Vagina (tissue), 2 donors: ENCODE data around the gene UBL3. TPM values are rescaled to one million over a fixed set of nuclear protein-coding genes. Genes with fewer than 3 reads are reported as not detected.

Experiments used
- DNase-seq, 2 donors: peaks; one replicate each; pipeline ENCODE4 v3.0.0-alpha.2; 2017; ENCODE audit errors: extremely low spot score in 2 of 2
- H3K27ac ChIP-seq: fragments of 200-600 bp; sonication (generic); one replicate; pipeline ENCODE4 v1.5.1; 2019
- H3K27me3 ChIP-seq: fragments of 200-600 bp; sonication (generic); one replicate; pipeline ENCODE4 v1.5.1; 2019
- H3K36me3 ChIP-seq, 2 donors: fragments of 200-600 bp; sonication (generic); one replicate each; pipeline ENCODE4 v1.5.1; 2017 to 2019
- H3K4me1 ChIP-seq: fragments of 200-600 bp; sonication (generic); one replicate; pipeline ENCODE4 v1.5.1; 2019
- H3K4me3 ChIP-seq, 2 donors: fragments of 200-600 bp; sonication (generic); 1 replicate in 1 of 2; 2 replicates in 1 of 2; pipeline ENCODE4 v1.5.1; 2016 to 2019
- H3K9me3 ChIP-seq: fragments of 200-600 bp; sonication (generic); one replicate; pipeline ENCODE4 v1.5.1; 2019
- CTCF ChIP-seq, 3 experiments: fragments of 450-650 bp in 2 of 3; fragments of 200-600 bp in 1 of 3; sonication (generic) in 1 of 3; IDR thresholded peaks; one replicate each; pipeline ENCODE4 v1.5.1; 2017 to 2019; ENCODE audit warnings: antibody characterized with exemption in 3 of 3, mild to moderate bottlenecking in 2 of 3, moderate library complexity in 2 of 3
- POLR2A ChIP-seq, 2 donors: fragments of 450-650 bp; IDR thresholded peaks; one replicate each; pipeline ENCODE4 v1.6.1; 2017; ENCODE audit warnings: antibody characterized with exemption in 2 of 2, mild to moderate bottlenecking in 2 of 2, moderate library complexity in 2 of 2
- POLR2AphosphoS5 ChIP-seq, 2 donors: sonication (generic); formaldehyde crosslinking; IDR thresholded peaks; one replicate each; pipeline ENCODE4 v1.9.0; 2017; ENCODE audit warnings: antibody characterized with exemption in 2 of 2, mild to moderate bottlenecking in 2 of 2, low read depth in 1 of 2; ENCODE audit not compliant: insufficient read depth in 1 of 2
- intact Hi-C: fragments of 100-400 bp; cut with DNase I; formaldehyde crosslinking; loops from one replicate; pipeline ENCODE4 v1.15.1; 2023
- total RNA-seq: library from RNA; depleted of rRNA; stranded (reverse); fragments of >200 nt; gene quantifications from one replicate; pipeline ENCODE4 v1.2.3, GENCODE V29; 2016

The UBL3 gene
- total RNA-seq, 1 donor from 2014 or later: 33.4 TPM

DNA sequence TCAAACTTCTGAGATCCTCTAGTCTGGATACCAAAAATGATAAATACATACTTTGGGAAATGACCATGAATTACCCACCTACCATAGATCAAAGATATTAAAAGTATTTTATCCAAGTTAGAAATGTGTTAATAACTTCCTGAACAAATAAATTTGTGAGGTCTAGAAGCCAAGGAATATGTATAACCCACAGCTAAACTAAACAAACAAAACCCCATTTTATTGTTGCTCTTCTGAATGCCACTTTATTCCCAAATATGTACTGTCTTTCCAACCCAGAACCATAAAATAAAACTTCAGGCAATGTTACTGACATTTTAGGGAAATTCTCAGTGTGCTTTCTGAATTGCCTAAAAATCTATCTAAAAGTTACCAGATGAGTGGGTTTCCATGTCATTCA is 35.1 kb downstream of the UBL3 start:
- Histone ChIP-seq H3K4me1 (peaks cover 68% of the 10 kb centered on the region), H3K27me3 (no peaks in the 10 kb centered on the region)
- intact Hi-C loops: no loop called here

GRCh38 chr13:29810898-29811297 is 39.5 kb downstream of the UBL3 start:
- Histone ChIP-seq H3K9me3 (no peaks in the 10 kb centered on the region), H3K4me3 (no peak overlapping the region), H3K36me3 (no peaks in the 10 kb centered on the region), H3K27me3 (no peaks in the 10 kb centered on the region), H3K4me1 (peaks cover 55% of the 10 kb centered on the region), H3K27ac (no peak overlapping the region)
- intact Hi-C loops: no loop called here
- TF ChIP-seq POLR2A (IDR thresholded peaks at IDR 0.05): no peak
- TF ChIP-seq POLR2AphosphoS5 (IDR thresholded peaks at IDR 0.05; ENCODE audit: insufficient read depth in 1 of 2, low read depth in 1 of 2): no peak
- TF ChIP-seq CTCF (IDR thresholded peaks at IDR 0.05): no peak
- no peak for DNase-seq

More for the DNA sequence above, 35.1 kb downstream of the UBL3 start:
- Histone ChIP-seq H3K36me3 (no peaks in the 10 kb centered on the region), H3K4me3 (no peak overlapping the region), H3K9me3 (no peaks in the 10 kb centered on the region), H3K27ac (no peak overlapping the region)
- DNase-seq: no peak
- TF ChIP-seq POLR2AphosphoS5 (IDR thresholded peaks at IDR 0.05; ENCODE audit: insufficient read depth in 1 of 2, low read depth in 1 of 2) (no peak), CTCF (IDR thresholded peaks at IDR 0.05) (no peak), POLR2A (IDR thresholded peaks at IDR 0.05) (no peak)

- TF ChIP-seq POLR2A (IDR thresholded peaks at IDR 0.05) (no peak), CTCF (IDR thresholded peaks at IDR 0.05) (no peak), POLR2AphosphoS5 (IDR thresholded peaks at IDR 0.05; ENCODE audit: insufficient read depth in 1 of 2, low read depth in 1 of 2) (no peak)
- H3K27me3 ChIP-seq: no peaks in the 10 kb centered on the region
- intact Hi-C loops: no loop called here
- H3K36me3 ChIP-seq: no peaks in the 10 kb centered on the region
- no peaks in the 10 kb centered on the region for H3K9me3 ChIP-seq
- no peak overlapping the region for H3K27ac ChIP-seq
- peaks cover 55% of the 10 kb centered on the region for H3K4me1 ChIP-seq
- no peak for DNase-seq
- H3K4me3 ChIP-seq: no peak overlapping the region
Measured at GRCh38 chr13:29810145-29810742, 40.2 kb downstream of the UBL3 start.

DNA sequence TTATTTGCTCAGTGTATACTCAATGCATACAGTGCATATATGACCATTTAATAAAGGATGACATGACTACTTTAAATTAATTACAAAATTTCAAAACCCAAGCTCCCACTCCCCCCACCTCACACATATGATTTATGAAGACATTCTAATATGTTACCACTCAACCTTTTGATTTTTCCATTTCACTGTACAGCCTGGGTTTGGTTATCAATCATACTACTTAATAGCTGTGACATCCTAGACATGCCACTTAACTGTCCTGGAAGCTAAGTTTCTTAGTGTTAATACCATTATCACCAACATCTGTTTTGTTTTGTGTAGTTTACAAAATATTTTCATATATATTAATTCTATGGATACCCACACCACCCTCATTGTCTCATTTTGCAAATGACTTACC is 42.2 kb downstream of the UBL3 start:
- Histone ChIP-seq H3K4me1 (peaks cover 66% of the 10 kb centered on the region), H3K27me3 (no peaks in the 10 kb centered on the region)
- TF ChIP-seq POLR2A (IDR thresholded peaks at IDR 0.05): no peak
- no peak for TF ChIP-seq POLR2AphosphoS5 (IDR thresholded peaks at IDR 0.05; ENCODE audit: insufficient read depth in 1 of 2, low read depth in 1 of 2)
- no peak for TF ChIP-seq CTCF (IDR thresholded peaks at IDR 0.05)

More for the DNA sequence above, 42.2 kb downstream of the UBL3 start:
- H3K9me3 ChIP-seq: no peaks in the 10 kb centered on the region
- H3K4me3 ChIP-seq: no peak overlapping the region
- intact Hi-C loops: no loop called here
- H3K36me3 ChIP-seq: no peaks in the 10 kb centered on the region
- H3K27ac ChIP-seq: no peak overlapping the region
- no peak for DNase-seq
